Spleen (tissue), 7 donors: ENCODE data around the gene MYO1G.

Source experiments
- CTCF ChIP-seq, 11 experiments: fragments of 200-600 bp in 7 of 11; fragments of 450-650 bp in 4 of 11; sonication (generic) in 4 of 11; IDR thresholded peaks in 8 of 11; conservative IDR thresholded peaks in 3 of 11; 1 replicate in 7 of 11; 2 replicates in 4 of 11; pipeline versions ENCODE4 v1.4.0 to v1.8.0; 2016 to 2021; ENCODE audit warnings: antibody characterized with exemption in 11 of 11, inconsistent platforms in 4 of 11, mild to moderate bottlenecking in 1 of 11
- POLR2A ChIP-seq, 3 donors: fragments of 450-650 bp; IDR thresholded peaks; one replicate each; pipeline ENCODE4 v1.5.1; 2017; ENCODE audit warnings: antibody characterized with exemption in 3 of 3, mild to moderate bottlenecking in 1 of 3
- POLR2AphosphoS5 ChIP-seq, 3 donors: sonication (generic); formaldehyde crosslinking; IDR thresholded peaks; one replicate each; pipeline ENCODE4 v1.5.1; 2017; ENCODE audit warnings: antibody characterized with exemption in 3 of 3
- donor health status: DM: no; HTN: no; CAD: no; lungs with moderate emphysema.
- donor health status: DM: no; HTN: no; CAD: no.
- donor health status: DM: no; HTN: no; CAD: no.

GRCh38 chr7:45015313-45015712 lies 36.5 kb upstream of the MYO1G start:
- no peak for TF ChIP-seq CTCF (IDR thresholded peaks at IDR 0.05 in 8 of 11, conservative IDR thresholded peaks at IDR 0.05 in 3 of 11)
- TF ChIP-seq POLR2AphosphoS5 (IDR thresholded peaks at IDR 0.05): no peak
- TF ChIP-seq POLR2A (IDR thresholded peaks at IDR 0.05): no peak
